NCI-H2081 treated with DMSO at 0.1 percent for 48 hours (cell line): ENCODE results near the gene HERPUD1.

ENCODE experiments used
- DNase-seq: peaks from one replicate; lab custom pipeline; 2025; lab: John Stamatoyannopoulos, UW

The HERPUD1 gene

GRCh38 chr16:56910654-56911539 is 21.0 kb upstream of the HERPUD1 start:
- DNase-seq = no peak

GRCh38 chr16:56911771-56912571 is 20.0 kb upstream of the HERPUD1 start:
- no peak for DNase-seq

DNA sequence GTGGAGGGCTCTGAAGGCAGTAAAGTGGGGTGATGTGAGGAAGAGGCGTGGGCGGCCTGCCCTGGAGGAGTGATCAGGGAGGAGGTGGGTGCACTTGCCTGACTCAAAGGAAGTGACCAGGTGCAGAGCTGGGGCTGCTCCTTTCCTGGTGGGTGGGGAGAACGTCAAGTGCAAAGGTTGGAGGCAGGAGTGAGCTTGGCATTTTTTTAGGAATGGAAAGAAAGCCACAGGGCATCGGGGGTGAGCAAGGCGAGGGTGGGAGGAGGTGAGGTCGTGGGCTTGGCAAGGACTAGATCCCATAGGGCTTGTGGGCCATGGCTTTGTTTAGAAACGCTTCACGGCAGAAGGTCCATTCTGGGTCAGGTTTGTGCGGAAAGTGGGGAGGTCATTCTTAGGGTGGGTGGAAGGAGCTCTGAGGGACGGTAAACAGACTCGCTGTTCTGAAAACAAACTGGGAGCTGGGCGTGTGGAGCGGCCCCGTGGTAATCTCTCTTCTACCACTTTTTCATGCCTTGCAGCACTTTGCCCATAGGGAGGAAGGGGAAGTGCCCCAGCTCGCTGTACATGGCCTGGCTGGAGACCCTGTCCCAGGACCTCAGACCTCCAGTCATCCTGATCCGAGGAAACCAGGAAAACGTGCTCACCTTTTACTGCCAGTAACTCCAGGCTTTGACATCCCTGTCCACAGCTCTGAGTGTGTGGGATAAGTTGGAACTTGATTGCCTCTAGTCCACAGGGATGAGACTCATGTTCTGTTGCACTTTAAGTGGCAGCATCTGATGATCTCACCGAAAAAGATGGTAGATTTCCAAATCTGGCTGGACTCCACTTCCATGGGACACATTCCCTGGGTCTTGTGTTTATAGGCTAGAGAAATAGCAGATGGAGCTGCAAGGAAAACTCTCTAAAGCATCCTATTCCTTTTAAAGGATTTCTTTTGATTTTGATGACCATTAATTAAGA is 18.9 kb upstream of the HERPUD1 start:
- no peak for DNase-seq

DNA sequence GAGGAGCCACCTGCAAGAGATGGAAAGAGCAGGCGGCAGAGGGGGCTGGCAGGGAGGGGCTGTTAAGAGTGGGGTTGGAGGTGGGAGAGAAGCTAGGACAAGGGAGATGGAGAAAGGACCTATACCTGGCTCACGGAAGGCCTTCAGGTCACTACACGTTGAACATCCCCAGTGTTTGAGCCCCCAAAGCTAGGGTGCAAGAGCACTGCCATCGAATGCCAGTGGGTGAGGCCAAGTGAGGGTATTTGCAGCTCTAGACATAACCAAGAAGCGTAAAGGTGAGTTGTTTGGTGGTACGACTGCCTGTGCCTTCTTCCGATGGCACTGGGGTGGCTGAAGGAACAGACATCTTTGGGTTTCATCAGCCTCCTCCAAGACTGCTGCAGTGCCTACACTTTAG is 17.0 kb upstream of the HERPUD1 start:
- no peak for DNase-seq

DNA sequence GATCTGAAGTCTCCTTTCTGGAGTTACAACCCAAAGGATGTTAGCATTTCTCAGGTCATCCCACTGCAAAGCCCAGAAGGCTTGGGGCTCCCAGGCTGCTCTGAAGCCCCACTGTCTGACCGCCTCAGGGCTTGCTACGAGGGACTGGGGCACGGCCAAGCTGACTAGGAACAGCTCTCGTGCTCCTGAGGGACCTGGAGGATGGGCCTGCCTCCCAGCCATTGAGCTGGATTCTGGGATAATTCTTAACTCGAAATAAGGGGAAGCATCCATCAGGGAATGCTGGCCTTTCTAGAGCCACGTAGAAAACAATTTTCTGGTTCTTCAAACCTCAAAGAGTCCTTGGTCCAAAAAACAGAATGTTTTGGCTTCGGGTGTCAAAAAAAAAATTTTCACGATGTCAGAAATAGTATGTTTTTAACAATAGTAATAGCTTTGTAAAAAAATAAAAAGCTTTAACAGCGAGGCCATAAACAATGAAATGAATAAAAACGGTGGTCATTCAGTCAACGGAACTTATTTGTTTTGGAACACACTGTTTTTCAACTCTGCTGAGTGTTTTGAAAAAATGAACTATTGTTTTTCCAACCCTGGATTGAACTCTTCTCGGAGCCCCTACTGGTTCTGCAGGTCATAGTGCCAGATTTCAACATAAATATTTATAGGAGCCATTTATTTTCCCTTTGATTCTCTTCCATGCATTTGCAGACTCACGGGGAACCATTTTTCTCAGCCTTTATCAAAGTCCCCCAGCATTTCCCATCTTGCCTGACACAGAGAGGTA is 16.4 kb upstream of the HERPUD1 start:
- no peak for DNase-seq

DNA sequence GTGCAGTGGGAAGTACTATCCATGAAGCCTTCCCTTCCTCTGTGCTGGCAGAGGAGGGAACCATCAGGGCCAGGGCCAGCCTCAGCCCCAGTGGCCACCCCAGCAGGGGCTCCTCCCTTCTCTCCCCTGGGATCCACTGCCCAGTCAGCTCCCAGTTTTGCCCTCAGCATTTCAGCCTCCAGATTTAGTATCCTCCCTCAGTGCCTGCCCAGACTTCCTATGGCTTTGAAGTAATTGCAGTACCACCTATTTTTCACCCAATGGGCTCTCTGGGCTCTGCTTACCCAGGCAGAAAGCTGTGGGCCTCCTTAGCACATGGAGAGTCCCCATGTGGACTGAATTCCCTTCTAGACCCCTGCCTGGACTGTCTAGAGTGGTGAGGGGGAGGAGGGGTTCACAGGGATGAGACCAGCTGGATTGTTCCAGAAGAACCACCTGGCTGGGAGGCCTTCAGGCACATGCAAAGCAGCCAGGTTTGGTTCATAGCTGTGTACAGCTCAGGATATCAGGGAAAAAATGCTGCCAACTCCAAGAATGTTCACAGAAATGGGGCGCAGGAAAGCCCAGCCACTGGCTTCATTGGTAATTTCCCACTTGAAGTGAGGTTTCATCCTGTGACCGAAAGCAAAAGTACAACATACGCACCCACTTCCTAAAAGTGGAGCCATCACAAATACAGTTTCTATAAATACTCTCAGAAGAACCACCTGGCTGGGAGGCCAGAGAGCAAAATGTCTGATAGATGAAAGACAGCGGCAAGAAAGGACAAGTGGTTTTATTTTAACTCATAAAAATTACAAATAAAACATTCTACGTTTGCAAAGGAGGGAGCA is 15.2 kb upstream of the HERPUD1 start:
- no peak for DNase-seq

- DNase-seq = no peak
Observed at GRCh38 chr16:56918467-56919012, 13.4 kb upstream of the HERPUD1 start.

DNA sequence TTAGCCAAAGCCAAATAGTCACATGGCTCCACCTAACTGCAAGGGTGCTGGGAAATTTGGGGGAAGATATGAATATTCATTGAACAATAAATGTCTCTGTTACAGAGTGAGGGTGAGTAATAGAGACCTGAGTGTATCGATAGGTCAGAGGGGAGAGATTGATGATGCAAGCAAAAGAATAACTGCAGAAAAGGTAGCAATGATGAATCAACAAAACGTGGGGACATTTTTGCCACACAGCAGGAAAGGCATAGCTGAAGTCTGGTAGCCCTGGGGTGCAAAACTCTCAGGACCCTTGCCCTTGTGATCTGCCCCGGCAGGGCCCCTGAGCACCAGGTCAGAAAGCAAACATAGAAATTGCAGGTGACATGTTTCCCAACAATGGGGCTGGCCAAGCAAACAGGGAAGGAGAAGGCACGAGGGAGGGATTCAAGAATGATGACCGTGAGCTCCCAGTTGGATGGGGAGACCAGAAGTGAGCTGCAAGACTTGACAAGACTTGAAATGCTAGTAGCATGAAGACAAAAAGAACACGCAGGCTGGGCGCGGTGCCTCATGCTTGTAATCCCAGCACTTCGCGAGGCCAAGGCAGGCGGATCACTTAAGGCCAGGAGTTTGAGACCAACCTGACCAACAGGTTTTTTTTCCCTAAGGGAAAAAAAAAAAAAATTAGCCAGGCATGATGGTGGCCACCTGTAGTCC is 12.7 kb upstream of the HERPUD1 start:
- DNase-seq = no peak

DNA sequence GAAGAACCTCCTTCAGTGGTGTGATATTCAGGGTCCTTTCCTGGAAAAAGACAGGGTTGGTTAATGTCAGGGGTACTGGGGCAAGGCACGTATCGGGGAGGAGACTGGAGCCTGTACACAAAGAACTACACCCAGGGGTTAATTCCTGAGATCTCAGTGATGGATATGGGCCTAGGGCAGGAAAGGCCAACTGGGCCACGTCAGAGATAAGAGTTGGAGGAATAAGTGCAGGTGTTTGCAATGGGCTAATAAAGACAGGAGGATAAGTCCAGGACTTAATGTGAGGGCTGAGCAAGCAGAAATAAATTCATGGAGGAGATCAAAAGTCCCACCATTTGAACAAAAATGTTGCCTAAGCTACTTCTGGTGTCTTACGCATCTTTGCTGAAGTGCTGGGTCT is 10.4 kb upstream of the HERPUD1 start:
- no peak for DNase-seq

DNA sequence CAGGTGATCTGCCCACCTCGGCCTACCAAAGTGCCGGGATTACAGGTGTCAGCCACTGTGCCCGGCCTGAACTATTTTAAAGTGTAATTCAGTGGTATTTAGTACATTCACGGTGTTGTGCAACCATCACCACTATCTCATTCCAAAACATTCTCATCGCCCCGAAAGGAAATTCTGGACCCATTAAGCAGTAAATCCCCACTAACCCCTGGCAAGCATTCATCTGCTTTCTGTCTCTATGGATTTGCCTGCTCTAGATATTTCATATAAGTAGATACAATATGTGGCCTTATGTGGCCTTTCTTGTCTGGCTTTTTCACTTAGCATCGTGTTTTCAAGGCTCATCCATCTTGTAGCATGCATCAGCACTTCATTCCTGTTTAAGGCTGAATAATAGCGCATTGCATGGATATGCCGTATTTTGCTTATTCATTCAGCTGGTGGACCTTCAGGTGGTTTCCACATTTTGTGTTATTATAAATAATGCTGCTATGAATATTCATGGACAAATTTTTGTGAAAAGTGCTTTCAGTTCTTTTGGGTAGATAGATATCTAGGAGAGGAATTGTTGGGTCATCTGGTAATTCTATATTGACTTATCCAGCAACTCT is 8.4 kb upstream of the HERPUD1 start:
- no peak for DNase-seq

- DNase-seq = no peak
Observed at GRCh38 chr16:56927471-56927870, 4.5 kb upstream of the HERPUD1 start.

- DNase-seq = no peak
Observed at GRCh38 chr16:56929639-56930038, 2.3 kb upstream of the HERPUD1 start.

DNA sequence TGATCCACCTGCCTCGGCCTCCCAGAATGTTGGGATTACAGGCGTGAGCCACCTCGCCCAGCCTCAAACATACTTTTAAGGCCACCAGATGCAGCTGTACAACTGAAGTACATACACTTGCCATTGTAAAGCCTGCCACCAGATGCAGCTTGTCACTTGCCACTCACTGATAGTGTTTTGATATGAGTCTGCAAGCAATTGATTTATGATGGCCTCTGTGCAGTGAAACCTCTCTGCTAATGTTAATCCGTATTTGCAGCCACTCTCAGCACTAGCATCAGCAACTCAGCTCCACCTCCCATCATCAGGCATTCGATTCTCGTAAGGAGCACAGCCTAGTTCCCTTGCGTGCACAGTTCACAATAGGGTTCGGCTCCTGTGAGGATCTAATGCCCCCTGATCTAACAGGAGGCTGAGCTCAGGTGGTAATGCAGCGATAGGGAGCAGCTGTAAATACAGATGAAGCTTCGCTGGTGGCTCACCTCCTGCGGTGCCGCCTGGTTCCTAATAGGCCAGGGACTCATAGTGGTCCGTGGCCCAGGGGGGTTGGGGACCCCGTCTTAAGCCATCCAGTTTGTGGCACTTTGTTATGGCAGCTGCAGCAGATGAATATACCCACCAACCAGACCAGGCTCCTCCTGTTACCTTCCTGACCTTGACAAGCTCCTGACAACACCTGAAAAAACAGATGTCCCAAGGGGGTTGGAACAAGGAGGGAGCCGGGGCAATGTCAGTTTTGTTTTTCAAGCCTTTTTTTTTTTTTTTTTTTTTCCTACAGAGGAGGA is 1.3 kb upstream of the HERPUD1 start:
- DNase-seq = no peak

DNA sequence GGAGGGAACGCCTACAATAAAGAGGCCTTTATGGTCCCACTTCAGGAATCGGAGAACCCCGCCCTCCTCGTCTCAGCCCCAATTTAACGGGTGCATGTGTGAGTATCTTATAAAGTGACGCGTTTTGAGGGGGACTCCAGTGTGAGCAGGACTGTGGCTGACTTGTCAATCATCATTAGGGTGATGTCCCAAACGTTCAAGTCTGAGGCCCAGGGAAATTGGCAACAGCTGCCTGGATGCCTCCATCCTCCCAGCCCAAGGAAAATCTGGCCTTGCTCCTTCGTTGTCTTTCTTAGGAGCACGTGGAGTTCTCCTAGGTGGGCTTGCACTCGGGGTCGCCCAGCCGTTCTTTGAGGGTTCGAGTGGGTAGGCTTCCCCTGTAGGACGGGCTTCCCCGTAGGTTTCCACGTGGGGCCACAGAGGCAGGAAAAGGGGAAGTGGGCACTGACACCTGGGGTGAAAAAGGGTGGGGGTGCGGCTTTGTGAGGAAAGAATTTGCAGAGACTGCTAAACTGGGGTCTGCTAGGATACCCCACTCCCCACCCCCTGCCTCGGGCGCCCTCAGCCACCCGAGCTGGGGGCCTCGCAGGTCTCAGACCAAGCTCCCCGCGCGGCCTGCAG is 561 bp upstream of the HERPUD1 start:
- no peak for DNase-seq

DNA sequence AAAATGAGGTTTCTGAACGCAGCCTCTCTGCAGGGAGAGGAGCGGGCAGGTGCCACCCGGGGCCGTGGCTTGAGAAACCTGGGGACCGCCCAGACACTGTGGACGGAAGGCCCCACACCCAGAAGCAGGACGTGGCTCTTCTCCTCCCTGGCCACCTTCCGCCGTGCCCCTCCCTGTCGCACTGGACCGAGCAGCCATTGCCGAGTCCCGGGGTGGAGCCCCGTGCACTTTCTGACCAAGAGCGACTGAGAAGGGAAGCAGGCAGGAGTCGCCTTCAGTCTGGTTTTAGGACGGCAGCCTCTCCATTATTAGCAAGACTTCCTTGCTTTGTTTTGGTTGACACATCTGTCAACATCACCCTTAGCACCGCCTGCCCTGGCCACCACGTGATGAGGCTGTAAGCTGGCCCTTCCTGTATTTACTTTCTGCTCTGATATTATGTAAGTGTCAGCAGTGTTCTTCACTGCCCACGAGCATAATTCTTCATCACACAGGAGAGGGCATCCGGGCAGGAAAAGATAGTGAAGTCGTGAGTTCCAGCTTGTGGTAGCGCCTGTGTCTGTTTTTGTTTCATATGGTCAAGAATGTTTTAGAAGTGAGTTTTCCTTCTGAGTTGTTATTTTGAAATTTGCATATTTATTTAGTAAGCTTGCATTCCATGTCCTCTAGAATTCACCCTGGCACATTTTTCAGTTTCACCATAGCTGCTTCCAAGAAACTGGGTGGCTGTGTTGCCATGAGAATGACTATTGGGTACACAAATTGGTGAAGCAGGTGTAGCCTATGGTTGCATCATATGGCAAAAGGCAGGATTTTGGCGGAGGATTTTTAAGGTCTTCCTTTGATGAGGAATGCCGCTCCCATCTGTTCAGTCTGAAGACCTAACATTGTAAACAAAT is 1.0 kb downstream of the HERPUD1 start:
- no peak for DNase-seq

DNA sequence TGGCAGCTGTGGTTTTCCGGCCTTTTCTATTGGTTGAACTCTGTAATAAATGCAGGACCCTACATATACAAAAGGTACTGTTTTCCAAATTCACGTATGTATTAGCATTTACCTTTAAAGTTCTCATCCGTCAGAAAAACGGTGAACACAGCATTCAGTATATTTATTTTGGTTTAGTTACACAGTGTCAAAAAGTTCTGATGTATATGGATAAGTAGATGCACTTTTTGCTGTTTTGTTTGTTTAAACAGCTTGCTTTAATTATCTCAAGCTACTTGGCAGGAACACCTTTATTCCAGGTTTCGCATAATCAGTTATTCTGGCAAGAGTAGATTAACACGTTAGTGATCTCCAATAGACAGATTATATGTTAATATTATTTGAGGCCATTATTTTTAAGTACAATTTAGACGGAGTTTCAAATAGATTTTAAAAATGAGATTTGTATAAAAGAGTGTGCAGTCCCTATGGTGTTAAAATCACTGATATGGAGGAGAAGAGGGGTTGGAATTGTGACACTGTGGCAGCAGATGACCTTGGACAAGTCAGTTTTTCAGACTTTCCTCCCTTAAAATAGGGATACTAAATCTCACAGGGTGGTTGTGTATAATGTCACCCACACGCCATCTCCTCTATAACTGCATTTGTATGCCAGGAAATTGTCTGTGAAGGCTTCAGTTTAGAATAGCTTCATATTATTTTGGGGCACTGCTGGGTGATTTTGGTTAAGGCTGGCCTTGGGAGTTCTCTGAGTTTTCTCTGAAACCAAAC is 2.1 kb downstream of the HERPUD1 start:
- no peak for DNase-seq
